ENCODE measurements around the gene PRKACA.

- no peak for TF ChIP-seq POLR2AphosphoS5 (IDR thresholded peaks at IDR 0.05; ENCODE audit: low read depth)
- no peak for TF ChIP-seq CTCF (IDR thresholded peaks at IDR 0.05; ENCODE audit: insufficient read depth, low read length)
- TF ChIP-seq, protein P1, sequence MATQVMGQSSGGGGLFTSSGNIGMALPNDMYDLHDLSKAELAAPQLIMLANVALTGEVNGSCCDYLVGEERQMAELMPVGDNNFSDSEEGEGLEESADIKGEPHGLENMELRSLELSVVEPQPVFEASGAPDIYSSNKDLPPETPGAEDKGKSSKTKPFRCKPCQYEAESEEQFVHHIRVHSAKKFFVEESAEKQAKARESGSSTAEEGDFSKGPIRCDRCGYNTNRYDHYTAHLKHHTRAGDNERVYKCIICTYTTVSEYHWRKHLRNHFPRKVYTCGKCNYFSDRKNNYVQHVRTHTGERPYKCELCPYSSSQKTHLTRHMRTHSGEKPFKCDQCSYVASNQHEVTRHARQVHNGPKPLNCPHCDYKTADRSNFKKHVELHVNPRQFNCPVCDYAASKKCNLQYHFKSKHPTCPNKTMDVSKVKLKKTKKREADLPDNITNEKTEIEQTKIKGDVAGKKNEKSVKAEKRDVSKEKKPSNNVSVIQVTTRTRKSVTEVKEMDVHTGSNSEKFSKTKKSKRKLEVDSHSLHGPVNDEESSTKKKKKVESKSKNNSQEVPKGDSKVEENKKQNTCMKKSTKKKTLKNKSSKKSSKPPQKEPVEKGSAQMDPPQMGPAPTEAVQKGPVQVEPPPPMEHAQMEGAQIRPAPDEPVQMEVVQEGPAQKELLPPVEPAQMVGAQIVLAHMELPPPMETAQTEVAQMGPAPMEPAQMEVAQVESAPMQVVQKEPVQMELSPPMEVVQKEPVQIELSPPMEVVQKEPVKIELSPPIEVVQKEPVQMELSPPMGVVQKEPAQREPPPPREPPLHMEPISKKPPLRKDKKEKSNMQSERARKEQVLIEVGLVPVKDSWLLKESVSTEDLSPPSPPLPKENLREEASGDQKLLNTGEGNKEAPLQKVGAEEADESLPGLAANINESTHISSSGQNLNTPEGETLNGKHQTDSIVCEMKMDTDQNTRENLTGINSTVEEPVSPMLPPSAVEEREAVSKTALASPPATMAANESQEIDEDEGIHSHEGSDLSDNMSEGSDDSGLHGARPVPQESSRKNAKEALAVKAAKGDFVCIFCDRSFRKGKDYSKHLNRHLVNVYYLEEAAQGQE (IDR thresholded peaks at IDR 0.05; ENCODE audit: insufficient replicate concordance, low read depth), result no peak
- TF ChIP-seq GABPA (IDR thresholded peaks at IDR 0.05; ENCODE audit: low read depth), result no peak
- no peak for TF ChIP-seq SPI1 (IDR thresholded peaks at IDR 0.05; ENCODE audit: borderline replicate concordance, low read depth)
Observed at GRCh38 chr19:14055396-14055795, 62.2 kb downstream of the PRKACA start.

Data from HL-60 (cell line).